Thyroid gland (tissue), 4 donors: ENCODE measurements around the gene CLEC2D. TPM values are rescaled to one million over a fixed set of nuclear protein-coding genes. Genes with fewer than 3 reads are reported as not detected.
"Not testable (repeated sequence)": the region's sequence is repeated elsewhere in the genome, so short reads cannot be mapped to it uniquely, and the experiment has no call there.

Experiments
- DNase-seq, 2 donors: peaks; one replicate each; pipeline ENCODE4 v3.0.0-alpha.2; 2019
- H3K27ac ChIP-seq, 3 donors: fragments of 200-600 bp; sonication (generic); 1 replicate in 2 of 3; 2 replicates in 1 of 3; pipeline ENCODE4 v1.5.1; 2016 to 2019; ENCODE audit warnings: mild to moderate bottlenecking in 1 of 3, moderate library complexity in 1 of 3
- H3K27me3 ChIP-seq: fragments of 200-600 bp; sonication (generic); one replicate; pipeline ENCODE4 v1.5.1; 2019
- H3K36me3 ChIP-seq, 2 donors: fragments of 200-600 bp; sonication (generic); one replicate each; pipeline ENCODE4 v1.5.1; 2016 to 2019
- H3K4me1 ChIP-seq, 2 donors: fragments of 200-600 bp; sonication (generic); one replicate each; pipeline ENCODE4 v1.5.1; 2017 to 2019
- H3K4me3 ChIP-seq, 3 donors: fragments of 200-600 bp; sonication (generic); replicated peaks in 1 of 3; 1 replicate in 2 of 3; 2 replicates in 1 of 3; pipeline ENCODE4 v1.5.1; 2016; ENCODE audit warnings: mild to moderate bottlenecking in 1 of 3
- H3K9me3 ChIP-seq: fragments of 200-600 bp; sonication (generic); one replicate; pipeline ENCODE4 v1.5.1; 2017
- CTCF ChIP-seq, 6 experiments: fragments of 200-600 bp in 3 of 6; fragments of 450-650 bp in 3 of 6; sonication (generic) in 3 of 6; IDR thresholded peaks; one replicate each; pipeline ENCODE4 v1.5.1; 2016 to 2019; ENCODE audit warnings: antibody characterized with exemption in 6 of 6, mild to moderate bottlenecking in 2 of 6, inconsistent platforms in 1 of 6, moderate library complexity in 1 of 6
- POLR2A ChIP-seq, 2 donors: fragments of 450-650 bp; IDR thresholded peaks; one replicate each; pipeline ENCODE4 v1.6.1; 2017; ENCODE audit warnings: antibody characterized with exemption in 2 of 2, mild to moderate bottlenecking in 2 of 2, moderate library complexity in 1 of 2
- WGBS, 2 donors: methylation state at CpG; one replicate each; pipeline ENCODE4 v1.1.5; 2017; 5-methylcytosine and 5-hydroxymethylcytosine counted together
- intact Hi-C: fragments of 100-400 bp; cut with DNase I; formaldehyde crosslinking; loops from one replicate; pipeline ENCODE4 v1.15.1; 2023
- total RNA-seq, 4 donors: library from RNA; depleted of rRNA; stranded (reverse); fragments of >200 nt; gene quantifications; one replicate each; pipeline ENCODE4 v1.2.3, GENCODE V29; 2016

Gene CLEC2D
- total RNA-seq, 4 donors from 2014 or later: 4.9 to 11.3 (median 9.8) TPM

DNA sequence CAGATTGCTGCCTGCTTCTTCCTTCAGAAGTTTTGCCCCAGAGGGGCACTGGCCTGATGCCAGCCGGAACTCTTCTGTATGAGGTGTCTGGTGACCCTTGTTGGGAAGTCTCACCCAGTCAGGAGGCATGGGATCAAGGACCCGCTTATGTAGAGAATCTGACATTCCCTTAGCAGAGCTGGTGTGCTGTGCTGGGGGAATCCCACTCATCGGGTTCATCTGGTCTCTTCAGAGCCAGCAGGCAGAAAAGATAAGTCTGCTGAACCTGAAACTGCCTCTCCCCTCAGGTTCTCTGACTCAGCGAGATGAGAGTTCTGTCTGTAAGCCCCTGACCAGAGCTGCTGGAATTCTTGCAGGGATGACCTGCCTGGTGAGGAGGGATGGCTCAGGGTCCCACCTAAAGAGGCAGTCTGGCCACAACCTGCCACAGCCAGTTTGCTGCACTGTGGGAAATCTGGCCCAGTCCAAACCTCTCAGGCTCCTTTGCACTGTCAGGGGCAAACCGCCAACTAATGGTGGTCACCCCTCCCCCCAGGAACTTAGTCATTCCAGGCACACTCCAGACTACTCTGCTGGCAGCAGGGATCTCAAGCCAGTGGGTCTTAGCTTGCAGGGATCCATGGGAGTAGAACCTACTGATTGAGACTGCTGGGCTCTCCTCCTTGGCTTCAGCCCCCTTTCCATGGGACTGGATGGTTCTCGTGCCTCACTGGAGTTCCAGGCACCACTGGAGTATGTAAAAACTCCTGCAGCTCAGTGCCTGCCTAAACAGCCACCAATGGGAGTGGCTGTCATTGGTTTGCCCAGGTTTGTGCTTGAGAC is 4.1 kb downstream of the CLEC2D start:
- Histone ChIP-seq H3K36me3 (no peaks in the 10 kb centered on the region), H3K27ac (peak overlapping the region in 2 of 3 donors; percentile 21 to 43), H3K4me3 (no peak overlapping the region), H3K4me1 (peaks cover 8 to 14% of the 10 kb centered on the region in 2 donors), H3K27me3 (no peaks in the 10 kb centered on the region), H3K9me3 (no peaks in the 10 kb centered on the region)
- intact Hi-C loops: no loop called here
- peak; percentile 85 to 90 for DNase-seq
- TF ChIP-seq CTCF (IDR thresholded peaks at IDR 0.05) (no peak), POLR2A (IDR thresholded peaks at IDR 0.05) (no peak)
- 29 to 43% methylated on average over 5 to 6 of the region's 6 CpGs for WGBS, 2 donors

DNA sequence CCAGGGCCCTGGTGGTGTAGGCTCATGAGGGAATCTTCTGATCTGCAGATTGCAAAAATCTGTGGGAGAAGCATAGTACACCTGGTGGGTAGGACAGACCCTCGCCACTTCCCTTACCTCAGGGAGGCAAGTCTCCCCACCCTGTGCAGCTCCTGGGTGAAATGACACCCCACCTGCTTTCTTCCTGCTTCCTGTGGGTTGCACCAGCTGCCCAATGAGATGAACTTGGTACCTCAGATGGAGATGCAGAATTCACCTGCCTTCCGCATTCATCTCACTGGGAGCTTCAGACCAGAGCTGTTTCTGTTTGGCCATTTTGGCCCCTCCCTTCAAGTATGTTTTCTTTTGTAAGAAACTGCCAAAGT is 4.7 kb downstream of the CLEC2D start:
- Histone ChIP-seq H3K27me3 (no peaks in the 10 kb centered on the region), H3K36me3 (no peaks in the 10 kb centered on the region), H3K27ac (no peak overlapping the region), H3K4me3 (no peak overlapping the region), H3K4me1 (peaks cover 8 to 14% of the 10 kb centered on the region in 2 donors), H3K9me3 (no peaks in the 10 kb centered on the region)
- intact Hi-C loops: no loop called here
- DNase-seq: no peak
- WGBS, 2 donors: 88 to 92% methylated on average over 1 to 2 of the region's 2 CpGs
- TF ChIP-seq POLR2A (IDR thresholded peaks at IDR 0.05) (no peak), CTCF (IDR thresholded peaks at IDR 0.05) (no peak)

GRCh38 chr12:9682508-9682907 is 13.0 kb downstream of the CLEC2D start:
- H3K36me3 ChIP-seq, H3K4me3 ChIP-seq, H3K27me3 ChIP-seq, DNase-seq, H3K9me3 ChIP-seq, H3K4me1 ChIP-seq, intact Hi-C loops, H3K27ac ChIP-seq: not testable (repeated sequence)
- WGBS, 2 donors: 99% methylated on average over 4 of the region's 4 CpGs

GRCh38 chr12:9682949-9683348 is 13.4 kb downstream of the CLEC2D start:
- H3K9me3 ChIP-seq, H3K27ac ChIP-seq, DNase-seq, H3K4me1 ChIP-seq, H3K27me3 ChIP-seq, H3K4me3 ChIP-seq, intact Hi-C loops, H3K36me3 ChIP-seq: not testable (repeated sequence)
- 94 to 98% methylated on average over 2 of the region's 2 CpGs for WGBS, 2 donors

DNA sequence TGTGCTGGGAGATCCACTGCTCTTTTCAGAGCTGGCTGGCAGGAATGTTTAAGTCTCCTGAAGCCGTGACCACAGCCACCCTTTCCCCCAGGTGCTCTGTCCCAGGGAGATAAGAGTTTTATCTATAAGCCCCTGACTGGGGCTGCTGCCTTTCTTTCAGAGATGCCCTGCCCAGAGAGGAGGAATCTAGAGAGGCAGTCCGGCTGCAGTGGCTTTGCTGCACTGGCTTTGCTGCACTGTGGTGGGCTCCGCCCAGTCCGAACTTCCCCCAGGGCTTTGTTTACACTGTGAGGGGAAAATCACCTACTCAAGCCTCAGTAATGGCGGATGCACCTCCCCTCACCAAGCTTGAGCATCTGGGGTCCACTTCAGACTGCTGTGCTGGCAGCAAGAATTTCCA is 15.9 kb downstream of the CLEC2D start:
- H3K4me3 ChIP-seq, DNase-seq, H3K27me3 ChIP-seq, H3K9me3 ChIP-seq, H3K27ac ChIP-seq, intact Hi-C loops, H3K4me1 ChIP-seq, H3K36me3 ChIP-seq: not testable (repeated sequence)
- WGBS, 2 donors: 66 to 74% methylated on average over 3 to 5 of the region's 5 CpGs

- H3K4me3 ChIP-seq: no peak overlapping the region
- WGBS, 2 donors: 71 to 89% methylated on average over 4 of the region's 4 CpGs
- intact Hi-C loops: no loop called here
- DNase-seq: no peak
- no peaks in the 10 kb centered on the region for H3K9me3 ChIP-seq
- TF ChIP-seq CTCF (IDR thresholded peaks at IDR 0.05): no peak
- TF ChIP-seq POLR2A (IDR thresholded peaks at IDR 0.05): no peak
- no peaks in the 10 kb centered on the region for H3K36me3 ChIP-seq
- no peak overlapping the region for H3K27ac ChIP-seq
- H3K27me3 ChIP-seq: no peaks in the 10 kb centered on the region
- H3K4me1 ChIP-seq: no peaks in the 10 kb centered on the region
Observed at GRCh38 chr12:9685915-9686314, 16.4 kb downstream of the CLEC2D start.
